Fibroblast of mammary gland (primary cell): ENCODE results near the gene FBXW7.

Experiments used
- DNase-seq: peaks from one replicate; pipeline ENCODE4 v3.0.0-alpha.2; 2010; ENCODE audit warnings: low read depth
- H3K4me3 ChIP-seq: 2 replicates; pipeline ENCODE4 v1.5.1; 2011; ENCODE audit warnings: low read depth, mild to moderate bottlenecking, low read length, moderate library complexity; ENCODE audit not compliant: control insufficient read depth
- CTCF ChIP-seq: conservative IDR thresholded peaks from 2 replicates; pipeline ENCODE4 v1.5.1; 2011; ENCODE audit warnings: low read depth, low read length, inconsistent platforms; ENCODE audit not compliant: control insufficient read depth, insufficient read depth

Gene FBXW7

GRCh38 chr4:152565333-152565732, 29.4 kb upstream of the FBXW7 start:
- no peak for DNase-seq
- TF ChIP-seq CTCF = no peak
- H3K4me3 ChIP-seq = no peak overlapping the region

- no peak overlapping the region for H3K4me3 ChIP-seq
- TF ChIP-seq CTCF = no peak
- DNase-seq = no peak
These were observed 28.4 kb upstream of the FBXW7 start for GRCh38 chr4:152564336-152564735.

- DNase-seq = no peak
- no peak overlapping the region for H3K4me3 ChIP-seq
- TF ChIP-seq CTCF = no peak
These were observed 27.3 kb upstream of the FBXW7 start for GRCh38 chr4:152563209-152563608.

- no peak for DNase-seq
- no peak overlapping the region for H3K4me3 ChIP-seq
These were observed 23.7 kb upstream of the FBXW7 start for GRCh38 chr4:152559641-152560040.

GRCh38 chr4:152558396-152558795, 22.5 kb upstream of the FBXW7 start:
- no peak overlapping the region for H3K4me3 ChIP-seq
- TF ChIP-seq CTCF = no peak
- no peak for DNase-seq

More at GRCh38 chr4:152559641-152560040, 23.7 kb upstream of the FBXW7 start:
- TF ChIP-seq CTCF = no peak

- no peak overlapping the region for H3K4me3 ChIP-seq
- TF ChIP-seq CTCF = no peak
These were observed 20.9 kb upstream of the FBXW7 start for GRCh38 chr4:152556834-152557233.

GRCh38 chr4:152556283-152556682, 20.4 kb upstream of the FBXW7 start:
- TF ChIP-seq CTCF = no peak
- no peak overlapping the region for H3K4me3 ChIP-seq
- no peak for DNase-seq

More at GRCh38 chr4:152556834-152557233, 20.9 kb upstream of the FBXW7 start:
- no peak for DNase-seq
